Activated CD4-positive, alpha-beta T cell treated with anti-CD3 and anti-CD28 coated beads for 4 hours (primary cell): ENCODE results near the gene ATP8B2.

Experiments
- DNase-seq, 2 donors: peaks; one replicate each; pipeline ENCODE4 v3.0.0-alpha.2; 2020

ATP8B2 gene

DNA sequence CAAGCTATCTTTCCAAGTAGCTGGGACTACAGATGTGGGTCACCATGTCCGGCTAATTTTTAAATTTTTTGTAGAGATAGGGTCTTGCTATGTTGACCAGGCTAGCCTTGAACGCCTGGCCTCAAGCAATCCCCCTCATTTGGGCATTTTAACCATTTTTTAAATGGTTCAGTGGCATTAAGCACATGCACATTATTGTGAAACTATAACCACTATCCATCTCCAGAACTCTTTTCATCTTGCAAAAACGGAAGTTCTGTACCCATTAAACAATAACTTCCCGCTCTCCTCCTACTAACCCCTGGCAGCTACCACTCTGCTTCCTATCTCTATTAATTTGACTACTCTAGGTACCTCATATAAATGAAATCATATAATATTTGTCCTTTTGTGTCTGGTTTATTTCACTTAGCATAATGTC is 75.1 kb downstream of the ATP8B2 start:
- no peak for DNase-seq
